ENCODE measurements around the gene TSSC4. TPM values are rescaled to one million over a fixed set of nuclear protein-coding genes. Genes with fewer than 3 reads are reported as not detected.

Gene TSSC4
- total RNA-seq, 1 experiment from 2014 or later, result 25.3 TPM

GRCh38 chr11:2447951-2448650 is 47.6 kb downstream of the TSSC4 start:
- no peaks in the 10 kb centered on the region for H3K36me3 ChIP-seq (ENCODE audit: insufficient read depth, low read length)
- no peak overlapping the region for H2AFZ ChIP-seq (ENCODE audit: low read length)
- no peaks in the 10 kb centered on the region for H3K79me2 ChIP-seq (ENCODE audit: low read length)
- no peak overlapping the region for H3K4me3 ChIP-seq (ENCODE audit: low read length)
- no peak overlapping the region for H3K27ac ChIP-seq (ENCODE audit: low read length)
- H3K4me1 ChIP-seq (ENCODE audit: low read length), result peaks cover 25% of the 10 kb centered on the region
- no peaks in the 10 kb centered on the region for H3K9me3 ChIP-seq (ENCODE audit: low read length)
- H3K9ac ChIP-seq (ENCODE audit: low read length), result no peak overlapping the region
- no peaks in the 10 kb centered on the region for H3K9me2 ChIP-seq (replicated peaks; ENCODE audit: insufficient read depth, low read length)
- DNase-seq, result no peak
- no peaks in the 10 kb centered on the region for H4K20me1 ChIP-seq (ENCODE audit: insufficient read depth, low read depth, low read length)
- no peak overlapping the region for H3K4me2 ChIP-seq (ENCODE audit: low read depth, low read length, poor library complexity, severe bottlenecking)
- H3K27me3 ChIP-seq (ENCODE audit: low read length), result no peaks in the 10 kb centered on the region

GRCh38 chr11:2448661-2449547 is 48.4 kb downstream of the TSSC4 start:
- no peak for DNase-seq
- no peaks in the 10 kb centered on the region for H4K20me1 ChIP-seq (ENCODE audit: insufficient read depth, low read depth, low read length)
- H3K4me1 ChIP-seq (ENCODE audit: low read length), result peaks cover 23% of the 10 kb centered on the region
- no peak overlapping the region for H3K9ac ChIP-seq (ENCODE audit: low read length)
- H3K4me2 ChIP-seq (ENCODE audit: low read depth, low read length, poor library complexity, severe bottlenecking), result no peak overlapping the region
- no peak overlapping the region for H3K27ac ChIP-seq (ENCODE audit: low read length)
- H3K27me3 ChIP-seq (ENCODE audit: low read length), result no peaks in the 10 kb centered on the region
- H2AFZ ChIP-seq (ENCODE audit: low read length), result no peak overlapping the region
- no peaks in the 10 kb centered on the region for H3K9me3 ChIP-seq (ENCODE audit: low read length)
- H3K4me3 ChIP-seq (ENCODE audit: low read length), result no peak overlapping the region
- no peaks in the 10 kb centered on the region for H3K36me3 ChIP-seq (ENCODE audit: insufficient read depth, low read length)
- H3K79me2 ChIP-seq (ENCODE audit: low read length), result no peaks in the 10 kb centered on the region
- H3K9me2 ChIP-seq (replicated peaks; ENCODE audit: insufficient read depth, low read length), result no peaks in the 10 kb centered on the region

- Histone ChIP-seq H2AFZ (ENCODE audit: low read length) (no peak overlapping the region), H3K36me3 (ENCODE audit: insufficient read depth, low read length) (no peaks in the 10 kb centered on the region), H3K4me3 (ENCODE audit: low read length) (no peak overlapping the region), H3K9ac (ENCODE audit: low read length) (no peak overlapping the region), H3K9me3 (ENCODE audit: low read length) (no peaks in the 10 kb centered on the region), H3K9me2 (replicated peaks; ENCODE audit: insufficient read depth, low read length) (no peaks in the 10 kb centered on the region), H3K27me3 (ENCODE audit: low read length) (no peaks in the 10 kb centered on the region), H4K20me1 (ENCODE audit: insufficient read depth, low read depth, low read length) (no peaks in the 10 kb centered on the region), H3K4me2 (ENCODE audit: low read depth, low read length, poor library complexity, severe bottlenecking) (no peak overlapping the region), H3K27ac (ENCODE audit: low read length) (no peak overlapping the region), H3K79me2 (ENCODE audit: low read length) (no peaks in the 10 kb centered on the region), H3K4me1 (ENCODE audit: low read length) (peaks cover 23% of the 10 kb centered on the region)
- no peak for DNase-seq
Measured at GRCh38 chr11:2449548-2450320, 49.2 kb downstream of the TSSC4 start.

GRCh38 chr11:2450321-2451041 is 49.9 kb downstream of the TSSC4 start:
- Histone ChIP-seq H3K9me3 (ENCODE audit: low read length) (no peaks in the 10 kb centered on the region), H3K9ac (ENCODE audit: low read length) (no peak overlapping the region), H3K27me3 (ENCODE audit: low read length) (no peaks in the 10 kb centered on the region), H3K4me1 (ENCODE audit: low read length) (peaks cover 23% of the 10 kb centered on the region), H3K4me2 (ENCODE audit: low read depth, low read length, poor library complexity, severe bottlenecking) (no peak overlapping the region), H2AFZ (ENCODE audit: low read length) (no peak overlapping the region), H3K9me2 (replicated peaks; ENCODE audit: insufficient read depth, low read length) (no peaks in the 10 kb centered on the region), H4K20me1 (ENCODE audit: insufficient read depth, low read depth, low read length) (no peaks in the 10 kb centered on the region), H3K36me3 (ENCODE audit: insufficient read depth, low read length) (no peaks in the 10 kb centered on the region), H3K4me3 (ENCODE audit: low read length) (no peak overlapping the region), H3K27ac (ENCODE audit: low read length) (no peak overlapping the region), H3K79me2 (ENCODE audit: low read length) (no peaks in the 10 kb centered on the region)
- DNase-seq, result no peak

GRCh38 chr11:2451336-2451735 is 50.8 kb downstream of the TSSC4 start:
- Histone ChIP-seq H3K4me1 (ENCODE audit: low read length) (peaks cover 14% of the 10 kb centered on the region), H4K20me1 (ENCODE audit: insufficient read depth, low read depth, low read length) (no peaks in the 10 kb centered on the region), H3K27me3 (ENCODE audit: low read length) (no peaks in the 10 kb centered on the region), H3K9ac (ENCODE audit: low read length) (no peak overlapping the region), H3K4me3 (ENCODE audit: low read length) (no peak overlapping the region), H3K9me2 (replicated peaks; ENCODE audit: insufficient read depth, low read length) (no peaks in the 10 kb centered on the region), H3K4me2 (ENCODE audit: low read depth, low read length, poor library complexity, severe bottlenecking) (no peak overlapping the region), H3K27ac (ENCODE audit: low read length) (no peak overlapping the region), H3K36me3 (ENCODE audit: insufficient read depth, low read length) (no peaks in the 10 kb centered on the region), H3K9me3 (ENCODE audit: low read length) (no peaks in the 10 kb centered on the region), H3K79me2 (ENCODE audit: low read length) (no peaks in the 10 kb centered on the region), H2AFZ (ENCODE audit: low read length) (no peak overlapping the region)
- DNase-seq, result no peak

GRCh38 chr11:2451916-2452315 is 51.4 kb downstream of the TSSC4 start:
- no peak overlapping the region for H3K9ac ChIP-seq (ENCODE audit: low read length)
- H3K4me2 ChIP-seq (ENCODE audit: low read depth, low read length, poor library complexity, severe bottlenecking), result no peak overlapping the region
- H3K9me2 ChIP-seq (replicated peaks; ENCODE audit: insufficient read depth, low read length), result no peaks in the 10 kb centered on the region
- no peaks in the 10 kb centered on the region for H3K36me3 ChIP-seq (ENCODE audit: insufficient read depth, low read length)
- no peaks in the 10 kb centered on the region for H3K27me3 ChIP-seq (ENCODE audit: low read length)
- H2AFZ ChIP-seq (ENCODE audit: low read length), result no peak overlapping the region
- no peak overlapping the region for H3K27ac ChIP-seq (ENCODE audit: low read length)
- DNase-seq, result no peak
- no peaks in the 10 kb centered on the region for H3K9me3 ChIP-seq (ENCODE audit: low read length)
- no peaks in the 10 kb centered on the region for H3K79me2 ChIP-seq (ENCODE audit: low read length)
- peaks cover 8% of the 10 kb centered on the region for H3K4me1 ChIP-seq (ENCODE audit: low read length)
- no peaks in the 10 kb centered on the region for H4K20me1 ChIP-seq (ENCODE audit: insufficient read depth, low read depth, low read length)
- H3K4me3 ChIP-seq (ENCODE audit: low read length), result no peak overlapping the region

- H3K4me3 ChIP-seq (ENCODE audit: low read length), result no peak overlapping the region
- H3K4me1 ChIP-seq (ENCODE audit: low read length), result peaks cover 3% of the 10 kb centered on the region
- H3K9me2 ChIP-seq (replicated peaks; ENCODE audit: insufficient read depth, low read length), result no peaks in the 10 kb centered on the region
- no peaks in the 10 kb centered on the region for H3K27me3 ChIP-seq (ENCODE audit: low read length)
- H2AFZ ChIP-seq (ENCODE audit: low read length), result no peak overlapping the region
- no peaks in the 10 kb centered on the region for H3K9me3 ChIP-seq (ENCODE audit: low read length)
- H3K9ac ChIP-seq (ENCODE audit: low read length), result no peak overlapping the region
- DNase-seq, result no peak
- no peaks in the 10 kb centered on the region for H3K36me3 ChIP-seq (ENCODE audit: insufficient read depth, low read length)
- no peak overlapping the region for H3K27ac ChIP-seq (ENCODE audit: low read length)
- H3K79me2 ChIP-seq (ENCODE audit: low read length), result no peaks in the 10 kb centered on the region
- H4K20me1 ChIP-seq (ENCODE audit: insufficient read depth, low read depth, low read length), result no peaks in the 10 kb centered on the region
- no peak overlapping the region for H3K4me2 ChIP-seq (ENCODE audit: low read depth, low read length, poor library complexity, severe bottlenecking)
Measured at GRCh38 chr11:2452321-2453012, 51.9 kb downstream of the TSSC4 start.
